Measurements from ENCODE around the gene CFAP44. TPM values are rescaled to one million over a fixed set of nuclear protein-coding genes. Genes with fewer than 3 reads are reported as not detected.

CFAP44 gene
- total RNA-seq, 4 donors from 2014 or later, result 11.7 to 22.4 (median 13.9) TPM

- DNase-seq, result no peak
- TF ChIP-seq POLR2AphosphoS5 (IDR thresholded peaks at IDR 0.05) (no peak), POLR2A (IDR thresholded peaks at IDR 0.05) (no peak)
- WGBS, 2 donors (ENCODE audit: low coverage in 1 of 2), result 96 to 100% methylated on average over 1 of the region's 1 CpG
- Histone ChIP-seq H3K4me1 (no peaks in the 10 kb centered on the region), H3K36me3 (peaks cover 0 to 24% (median 6%) of the 10 kb centered on the region in 4 donors), H3K9me3 (no peaks in the 10 kb centered on the region), H3K27ac (no peak overlapping the region), H3K27me3 (no peaks in the 10 kb centered on the region), H3K4me3 (no peak overlapping the region)
- in situ Hi-C loops (cut with MboI; ENCODE audit: low pct_ligation_motif_present in 1 of 4, low pct_unique_long_range_greater_than_20kb in 1 of 4, low sequenced_read_pairs in 3 of 4) (no loop called here), intact Hi-C loops (cut with DNase I; ENCODE audit: low total_unique reads) (no loop called here)
These were observed 9.6 kb upstream of the CFAP44 start for GRCh38 chr3:113450911-113451310.

GRCh38 chr3:113439606-113440005, 1.7 kb downstream of the CFAP44 start:
- in situ Hi-C loops (cut with MboI; ENCODE audit: low pct_ligation_motif_present in 1 of 4, low pct_unique_long_range_greater_than_20kb in 1 of 4, low sequenced_read_pairs in 3 of 4), result no loop called here
- Histone ChIP-seq H3K4me3 (no peak overlapping the region), H3K36me3 (peaks cover 0 to under 1% (median 0%) of the 10 kb centered on the region in 4 donors), H3K9me3 (no peaks in the 10 kb centered on the region), H3K4me1 (peaks cover 0 to 4% (median 0%) of the 10 kb centered on the region in 4 donors), H3K27ac (no peak overlapping the region), H3K27me3 (no peaks in the 10 kb centered on the region)
- intact Hi-C loops (cut with DNase I; ENCODE audit: low total_unique reads), result no loop called here
- 99 to 100% methylated on average over 3 of the region's 3 CpGs for WGBS, 2 donors (ENCODE audit: low coverage in 1 of 2)
- TF ChIP-seq CTCF (IDR thresholded peaks at IDR 0.05), result no peak
- TF ChIP-seq POLR2A (IDR thresholded peaks at IDR 0.05), result no peak
- TF ChIP-seq POLR2AphosphoS5 (IDR thresholded peaks at IDR 0.05), result no peak
- TF ChIP-seq EP300 (IDR thresholded peaks at IDR 0.05; ENCODE audit: low read depth), result no peak
- DNase-seq, result no peak

GRCh38 chr3:113438224-113438623, 3.1 kb downstream of the CFAP44 start:
- Histone ChIP-seq H3K4me1 (peaks cover 0 to 4% (median 0%) of the 10 kb centered on the region in 4 donors), H3K27me3 (no peaks in the 10 kb centered on the region), H3K27ac (no peak overlapping the region), H3K36me3 (no peaks in the 10 kb centered on the region), H3K9me3 (no peaks in the 10 kb centered on the region), H3K4me3 (no peak overlapping the region)
- intact Hi-C loops (cut with DNase I; ENCODE audit: low total_unique reads), result no loop called here
- in situ Hi-C loops (cut with MboI; ENCODE audit: low pct_ligation_motif_present in 1 of 4, low pct_unique_long_range_greater_than_20kb in 1 of 4, low sequenced_read_pairs in 3 of 4), result no loop called here
- TF ChIP-seq POLR2A (IDR thresholded peaks at IDR 0.05), result no peak
- no peak for TF ChIP-seq EP300 (IDR thresholded peaks at IDR 0.05; ENCODE audit: low read depth)
- TF ChIP-seq CTCF (IDR thresholded peaks at IDR 0.05), result no peak
- TF ChIP-seq POLR2AphosphoS5 (IDR thresholded peaks at IDR 0.05), result no peak
- no peak for DNase-seq

- H3K27me3 ChIP-seq, result no peaks in the 10 kb centered on the region
- H3K27ac ChIP-seq, result no peak overlapping the region
- H3K4me1 ChIP-seq, result peaks cover 0 to 4% (median 0%) of the 10 kb centered on the region in 4 donors
- 51 to 52% methylated on average over 3 of the region's 3 CpGs for WGBS, 2 donors (ENCODE audit: low coverage in 1 of 2)
- DNase-seq, result no peak
- H3K4me3 ChIP-seq, result no peak overlapping the region
- no peaks in the 10 kb centered on the region for H3K9me3 ChIP-seq
- TF ChIP-seq CTCF (IDR thresholded peaks at IDR 0.05) (no peak), EP300 (IDR thresholded peaks at IDR 0.05; ENCODE audit: low read depth) (no peak), POLR2AphosphoS5 (IDR thresholded peaks at IDR 0.05) (no peak), POLR2A (IDR thresholded peaks at IDR 0.05) (no peak)
- intact Hi-C loops (cut with DNase I; ENCODE audit: low total_unique reads) (no loop called here), in situ Hi-C loops (cut with MboI; ENCODE audit: low pct_ligation_motif_present in 1 of 4, low pct_unique_long_range_greater_than_20kb in 1 of 4, low sequenced_read_pairs in 3 of 4) (no loop called here)
- H3K36me3 ChIP-seq, result no peaks in the 10 kb centered on the region
These were observed 3.9 kb downstream of the CFAP44 start for GRCh38 chr3:113437411-113437810.

GRCh38 chr3:113436809-113437208, 4.5 kb downstream of the CFAP44 start:
- no peak for DNase-seq

More at GRCh38 chr3:113436809-113437208, 4.5 kb downstream of the CFAP44 start:
- no peaks in the 10 kb centered on the region for H3K36me3 ChIP-seq
- no peak overlapping the region for H3K27ac ChIP-seq
- intact Hi-C loops (cut with DNase I; ENCODE audit: low total_unique reads) (no loop called here), in situ Hi-C loops (cut with MboI; ENCODE audit: low pct_ligation_motif_present in 1 of 4, low pct_unique_long_range_greater_than_20kb in 1 of 4, low sequenced_read_pairs in 3 of 4) (no loop called here)
- H3K4me1 ChIP-seq, result peaks cover 0 to 4% (median 0%) of the 10 kb centered on the region in 4 donors
- H3K27me3 ChIP-seq, result no peaks in the 10 kb centered on the region
- TF ChIP-seq POLR2AphosphoS5 (IDR thresholded peaks at IDR 0.05), result no peak
- TF ChIP-seq CTCF (IDR thresholded peaks at IDR 0.05), result no peak
- TF ChIP-seq POLR2A (IDR thresholded peaks at IDR 0.05), result no peak
- no peak for TF ChIP-seq EP300 (IDR thresholded peaks at IDR 0.05; ENCODE audit: low read depth)
- no peak overlapping the region for H3K4me3 ChIP-seq
- no peaks in the 10 kb centered on the region for H3K9me3 ChIP-seq
- WGBS, 2 donors (ENCODE audit: low coverage in 1 of 2), result 88% methylated on average over 1 of the region's 1 CpG; no CpG with 5 or more reads in 1 of the 2 donors

All from transverse colon (tissue), 4 donors.